NCI-H748 (cell line): ENCODE measurements around the gene C10orf95.

Experiments
- DNase-seq: peaks from one replicate; lab custom pipeline; 2025; ENCODE audit not compliant: unreplicated experiment; lab: John Stamatoyannopoulos, UW

Gene C10orf95

GRCh38 chr10:102419269-102420180, 31.8 kb downstream of the C10orf95 start:
- peak; percentile 82 for DNase-seq

GRCh38 chr10:102418622-102419268, 32.6 kb downstream of the C10orf95 start, which contains the start of gene PSD:
Gene PSD (minus strand): TSS chr10:102418785. CDS start chr10:102417038, 1,747 bp downstream.
- DNase-seq, result peak; percentile 80

GRCh38 chr10:102416695-102417094, 34.6 kb downstream of the C10orf95 start:
- no peak for DNase-seq

GRCh38 chr10:102416283-102416682, 35.1 kb downstream of the C10orf95 start:
- no peak for DNase-seq

- DNase-seq, result no peak
Measured at GRCh38 chr10:102414749-102415148, 36.6 kb downstream of the C10orf95 start.

- no peak for DNase-seq
Measured at GRCh38 chr10:102413806-102414561, 37.4 kb downstream of the C10orf95 start.

GRCh38 chr10:102413053-102413705, 38.2 kb downstream of the C10orf95 start:
- peak; percentile 95 for DNase-seq

- no peak for DNase-seq
Measured at GRCh38 chr10:102412293-102412692, 39.0 kb downstream of the C10orf95 start.

- DNase-seq, result no peak
Measured at GRCh38 chr10:102411341-102412255, 39.7 kb downstream of the C10orf95 start.

GRCh38 chr10:102410429-102411073, 40.8 kb downstream of the C10orf95 start:
- DNase-seq, result no peak

- peak; percentile 2 for DNase-seq
Measured at GRCh38 chr10:102409604-102410428, 41.5 kb downstream of the C10orf95 start.

- DNase-seq, result peak; percentile 52
Measured at GRCh38 chr10:102408728-102409603, 42.4 kb downstream of the C10orf95 start.

GRCh38 chr10:102408131-102408727, 43.1 kb downstream of the C10orf95 start:
- no peak for DNase-seq

- DNase-seq, result no peak
Measured at GRCh38 chr10:102407425-102408130, 43.8 kb downstream of the C10orf95 start.

- DNase-seq, result no peak
Measured at GRCh38 chr10:102406815-102407214, 44.5 kb downstream of the C10orf95 start.

GRCh38 chr10:102405632-102406031, 45.7 kb downstream of the C10orf95 start:
- no peak for DNase-seq
